Neural progenitor cell (in vitro differentiated cells): ENCODE data around the gene KCNMA1.

Source experiments
- EZH2 ChIP-seq: fragments of 200-600 bp; sonication (generic); IDR thresholded peaks from 2 replicates; pipeline ENCODE4 v1.6.1; 2017; ENCODE audit warnings: antibody characterized with exemption, mild to moderate bottlenecking, moderate library complexity
- EZH2phosphoT487 ChIP-seq: fragments of 200-600 bp; sonication (generic); IDR thresholded peaks from 2 replicates; pipeline ENCODE4 v1.6.1; 2017; ENCODE audit warnings: antibody characterized with exemption
- TF ChIP-seq, protein P1 (sequence below): fragments of 200-600 bp; sonication (generic); IDR thresholded peaks from 2 replicates; pipeline ENCODE4 v1.5.1; 2017; ENCODE audit warnings: antibody characterized with exemption, mild to moderate bottlenecking

- TF ChIP-seq, protein P1, sequence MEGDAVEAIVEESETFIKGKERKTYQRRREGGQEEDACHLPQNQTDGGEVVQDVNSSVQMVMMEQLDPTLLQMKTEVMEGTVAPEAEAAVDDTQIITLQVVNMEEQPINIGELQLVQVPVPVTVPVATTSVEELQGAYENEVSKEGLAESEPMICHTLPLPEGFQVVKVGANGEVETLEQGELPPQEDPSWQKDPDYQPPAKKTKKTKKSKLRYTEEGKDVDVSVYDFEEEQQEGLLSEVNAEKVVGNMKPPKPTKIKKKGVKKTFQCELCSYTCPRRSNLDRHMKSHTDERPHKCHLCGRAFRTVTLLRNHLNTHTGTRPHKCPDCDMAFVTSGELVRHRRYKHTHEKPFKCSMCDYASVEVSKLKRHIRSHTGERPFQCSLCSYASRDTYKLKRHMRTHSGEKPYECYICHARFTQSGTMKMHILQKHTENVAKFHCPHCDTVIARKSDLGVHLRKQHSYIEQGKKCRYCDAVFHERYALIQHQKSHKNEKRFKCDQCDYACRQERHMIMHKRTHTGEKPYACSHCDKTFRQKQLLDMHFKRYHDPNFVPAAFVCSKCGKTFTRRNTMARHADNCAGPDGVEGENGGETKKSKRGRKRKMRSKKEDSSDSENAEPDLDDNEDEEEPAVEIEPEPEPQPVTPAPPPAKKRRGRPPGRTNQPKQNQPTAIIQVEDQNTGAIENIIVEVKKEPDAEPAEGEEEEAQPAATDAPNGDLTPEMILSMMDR = peak; percentile 86
- no peak for TF ChIP-seq EZH2
- no peak for TF ChIP-seq EZH2phosphoT487
Measured at GRCh38 chr10:77036993-77037734, 600.4 kb downstream of the KCNMA1 start.
